Measurements from ENCODE around the gene ABCC11. TPM values are rescaled to one million over a fixed set of nuclear protein-coding genes. Genes with fewer than 3 reads are reported as not detected.

The ABCC11 gene
- total RNA-seq, 1 donor from 2014 or later = not detected

- no peaks in the 10 kb centered on the region for H3K4me1 ChIP-seq
- H3K9me3 ChIP-seq = no peaks in the 10 kb centered on the region
- H3K36me3 ChIP-seq = no peaks in the 10 kb centered on the region
- no peak for DNase-seq (ENCODE audit: extremely low spot score in 2 of 2)
- intact Hi-C loops (cut with DNase I) = no loop called here
- no peak overlapping the region for H3K27ac ChIP-seq
- H3K27me3 ChIP-seq = no peaks in the 10 kb centered on the region
- no peak overlapping the region for H3K4me3 ChIP-seq
- TF ChIP-seq POLR2AphosphoS5 (IDR thresholded peaks at IDR 0.05; ENCODE audit: insufficient read depth in 1 of 2, low read depth in 1 of 2) (no peak), POLR2A (IDR thresholded peaks at IDR 0.05) (no peak)
- TF ChIP-seq, protein P1, sequence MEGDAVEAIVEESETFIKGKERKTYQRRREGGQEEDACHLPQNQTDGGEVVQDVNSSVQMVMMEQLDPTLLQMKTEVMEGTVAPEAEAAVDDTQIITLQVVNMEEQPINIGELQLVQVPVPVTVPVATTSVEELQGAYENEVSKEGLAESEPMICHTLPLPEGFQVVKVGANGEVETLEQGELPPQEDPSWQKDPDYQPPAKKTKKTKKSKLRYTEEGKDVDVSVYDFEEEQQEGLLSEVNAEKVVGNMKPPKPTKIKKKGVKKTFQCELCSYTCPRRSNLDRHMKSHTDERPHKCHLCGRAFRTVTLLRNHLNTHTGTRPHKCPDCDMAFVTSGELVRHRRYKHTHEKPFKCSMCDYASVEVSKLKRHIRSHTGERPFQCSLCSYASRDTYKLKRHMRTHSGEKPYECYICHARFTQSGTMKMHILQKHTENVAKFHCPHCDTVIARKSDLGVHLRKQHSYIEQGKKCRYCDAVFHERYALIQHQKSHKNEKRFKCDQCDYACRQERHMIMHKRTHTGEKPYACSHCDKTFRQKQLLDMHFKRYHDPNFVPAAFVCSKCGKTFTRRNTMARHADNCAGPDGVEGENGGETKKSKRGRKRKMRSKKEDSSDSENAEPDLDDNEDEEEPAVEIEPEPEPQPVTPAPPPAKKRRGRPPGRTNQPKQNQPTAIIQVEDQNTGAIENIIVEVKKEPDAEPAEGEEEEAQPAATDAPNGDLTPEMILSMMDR (IDR thresholded peaks at IDR 0.05) = peak in 1 of 3 experiments; percentile 11
These were observed 129.9 kb downstream of the ABCC11 start for GRCh38 chr16:48117217-48118105.

Other genes starting within 250 kb of the ABCC11 start
- not detected for gene ABCC12, start 91.5 kb downstream of the ABCC11 start, total RNA-seq
- 40.3 TPM for gene LONP2, start 3.2 kb downstream of the ABCC11 start, total RNA-seq
- 26.8 TPM for gene SIAH1, start 137.9 kb upstream of the ABCC11 start, total RNA-seq

Measured in vagina (tissue), 2 donors.